22Rv1 (cell line): ENCODE data around the gene TTC21A.

Source experiments
- CTCF ChIP-seq: fragments of 450-650 bp; IDR thresholded peaks from 2 replicates; pipeline ENCODE4 v1.5.1; 2017; ENCODE audit warnings: mild to moderate bottlenecking
- ZFX ChIP-seq: fragments of 450-650 bp; IDR thresholded peaks from 2 replicates; pipeline ENCODE4 v1.6.1; 2017; ENCODE audit warnings: antibody characterized with exemption, borderline replicate concordance

GRCh38 chr3:39112535-39112934, 5.1 kb downstream of the TTC21A start:
- TF ChIP-seq CTCF (no peak), ZFX (no peak)
